Choroid plexus epithelial cell (primary cell): ENCODE data around the gene POLR3E.
A peak's percentile ranks its signal among the peaks of the same experiment; 100 is the strongest.

Experiments used
- DNase-seq: peaks from one replicate; pipeline ENCODE4 v3.0.0-alpha.2; 2010; ENCODE audit warnings: low read depth
- H3K4me3 ChIP-seq: 2 replicates; pipeline ENCODE4 v1.5.1; 2011; ENCODE audit warnings: low read depth, mild to moderate bottlenecking, control low read depth, low read length, moderate library complexity
- TF ChIP-seq, protein P1 (sequence below): conservative IDR thresholded peaks from 2 replicates; pipeline ENCODE4 v1.5.1; 2011; ENCODE audit warnings: low read depth, mild to moderate bottlenecking, control low read depth, inconsistent platforms, low read length, moderate library complexity

Gene POLR3E

DNA sequence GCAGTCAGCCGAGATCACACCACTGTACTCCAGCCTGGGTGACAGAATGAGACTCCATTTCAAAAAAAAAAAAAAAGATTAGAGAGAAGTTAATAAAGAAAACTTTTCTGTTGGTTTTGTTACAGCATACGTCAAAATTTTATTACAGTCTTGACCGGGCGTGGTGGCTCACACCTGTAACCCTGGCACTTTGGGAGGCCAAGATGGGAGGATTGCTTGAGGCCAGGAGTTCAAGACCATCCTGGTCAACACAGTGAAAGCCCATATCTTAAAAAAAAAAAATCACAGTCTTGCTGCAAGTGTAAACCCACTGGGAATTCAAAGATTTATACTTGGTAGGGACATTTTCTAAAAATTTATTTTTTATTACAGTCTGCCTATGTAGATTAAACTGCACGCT, 6.2 kb upstream of the POLR3E start:
- H3K4me3 ChIP-seq = no peak overlapping the region
- DNase-seq = no peak
- TF ChIP-seq, protein P1, sequence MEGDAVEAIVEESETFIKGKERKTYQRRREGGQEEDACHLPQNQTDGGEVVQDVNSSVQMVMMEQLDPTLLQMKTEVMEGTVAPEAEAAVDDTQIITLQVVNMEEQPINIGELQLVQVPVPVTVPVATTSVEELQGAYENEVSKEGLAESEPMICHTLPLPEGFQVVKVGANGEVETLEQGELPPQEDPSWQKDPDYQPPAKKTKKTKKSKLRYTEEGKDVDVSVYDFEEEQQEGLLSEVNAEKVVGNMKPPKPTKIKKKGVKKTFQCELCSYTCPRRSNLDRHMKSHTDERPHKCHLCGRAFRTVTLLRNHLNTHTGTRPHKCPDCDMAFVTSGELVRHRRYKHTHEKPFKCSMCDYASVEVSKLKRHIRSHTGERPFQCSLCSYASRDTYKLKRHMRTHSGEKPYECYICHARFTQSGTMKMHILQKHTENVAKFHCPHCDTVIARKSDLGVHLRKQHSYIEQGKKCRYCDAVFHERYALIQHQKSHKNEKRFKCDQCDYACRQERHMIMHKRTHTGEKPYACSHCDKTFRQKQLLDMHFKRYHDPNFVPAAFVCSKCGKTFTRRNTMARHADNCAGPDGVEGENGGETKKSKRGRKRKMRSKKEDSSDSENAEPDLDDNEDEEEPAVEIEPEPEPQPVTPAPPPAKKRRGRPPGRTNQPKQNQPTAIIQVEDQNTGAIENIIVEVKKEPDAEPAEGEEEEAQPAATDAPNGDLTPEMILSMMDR = no peak

DNA sequence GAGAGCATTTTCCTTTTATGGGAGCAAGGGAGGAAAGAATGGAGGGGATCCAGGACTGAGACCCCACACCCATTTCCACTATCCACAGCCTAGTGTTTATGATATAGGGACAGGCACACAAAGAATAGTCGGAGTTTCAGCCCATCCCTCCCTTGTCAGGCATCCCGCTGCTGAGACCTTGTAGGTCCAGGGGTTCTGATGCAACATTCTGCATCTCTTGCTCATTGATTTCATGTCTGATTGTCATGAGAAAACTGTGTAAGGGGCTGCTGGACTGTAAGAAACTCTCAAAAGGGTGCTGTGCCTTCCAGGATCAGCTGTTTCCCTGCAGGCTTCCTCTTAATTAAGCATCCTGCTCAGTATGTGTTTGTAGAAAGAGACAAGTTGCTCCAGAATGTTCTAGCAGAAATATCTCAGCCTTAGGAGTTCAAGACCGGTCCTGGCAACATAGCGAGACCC, 5.3 kb upstream of the POLR3E start:
- TF ChIP-seq, protein P1 = no peak
- peak; percentile 70 for DNase-seq
- no peak overlapping the region for H3K4me3 ChIP-seq

DNA sequence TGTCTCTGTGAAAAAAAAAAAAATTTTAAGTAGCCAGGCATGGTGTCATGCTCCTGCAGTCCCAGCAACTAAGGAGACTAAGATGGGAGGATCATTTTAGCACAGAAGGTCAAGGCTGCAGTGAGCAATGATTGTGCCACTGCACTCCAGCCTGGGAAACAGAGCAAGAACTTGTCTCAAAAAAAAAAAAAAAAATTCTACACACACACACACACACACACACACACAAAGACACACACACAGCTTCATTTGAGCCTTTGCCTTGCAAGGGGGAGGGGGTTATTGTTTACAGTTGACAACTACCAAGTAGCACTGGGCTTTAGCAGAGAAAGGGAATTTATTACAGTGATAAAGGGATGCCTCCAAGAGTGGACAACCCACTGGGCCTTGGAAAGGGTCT, 4.9 kb upstream of the POLR3E start:
- DNase-seq = no peak
- TF ChIP-seq, protein P1 = no peak
- H3K4me3 ChIP-seq = no peak overlapping the region

DNA sequence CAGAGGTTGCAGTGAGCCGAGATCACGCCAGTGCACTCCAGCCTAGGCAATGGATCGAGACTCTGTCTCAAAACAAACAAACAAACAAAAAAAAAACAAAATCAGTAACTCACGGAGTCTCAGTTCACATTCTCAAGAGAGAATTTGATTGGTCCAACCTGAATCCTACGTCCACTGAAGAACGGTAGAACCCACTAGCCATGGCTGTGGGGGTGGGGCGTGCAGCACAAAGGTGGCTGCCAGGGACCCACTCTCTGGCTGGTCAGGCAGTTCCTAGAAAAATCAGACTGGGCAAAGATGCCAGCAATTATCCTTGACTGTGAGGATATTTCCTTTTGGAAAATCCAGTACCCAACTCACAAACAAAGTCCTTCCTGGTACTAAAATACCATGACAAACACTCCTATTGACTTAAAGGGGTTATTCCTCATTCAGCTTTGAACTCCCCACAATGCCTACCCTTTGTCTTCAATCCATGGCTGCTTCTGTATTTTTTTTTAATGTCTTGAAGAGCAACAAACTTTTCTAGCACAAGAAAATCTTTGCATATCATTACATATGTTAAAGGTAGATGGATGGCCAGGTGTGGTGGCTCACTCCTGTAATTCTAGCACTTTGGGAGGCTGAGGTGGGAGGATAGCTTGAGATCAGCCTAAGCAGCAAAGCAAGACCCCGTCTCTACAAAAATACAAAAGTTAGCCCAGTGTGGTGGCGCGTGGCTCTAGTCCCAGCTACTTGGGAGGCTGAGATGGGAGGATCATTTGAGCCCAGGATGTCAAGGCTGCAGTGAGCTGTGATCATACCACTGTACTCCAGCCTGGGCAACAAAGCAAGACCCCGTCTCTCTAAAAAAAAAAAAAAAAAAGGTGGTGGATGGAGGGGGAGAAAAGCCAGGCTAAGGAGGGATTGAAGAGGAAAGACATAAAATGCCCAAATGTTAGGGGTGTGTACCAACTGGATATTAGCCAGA, 3.8 kb upstream of the POLR3E start:
- no peak overlapping the region for H3K4me3 ChIP-seq
- TF ChIP-seq, protein P1 = no peak
- no peak for DNase-seq

DNA sequence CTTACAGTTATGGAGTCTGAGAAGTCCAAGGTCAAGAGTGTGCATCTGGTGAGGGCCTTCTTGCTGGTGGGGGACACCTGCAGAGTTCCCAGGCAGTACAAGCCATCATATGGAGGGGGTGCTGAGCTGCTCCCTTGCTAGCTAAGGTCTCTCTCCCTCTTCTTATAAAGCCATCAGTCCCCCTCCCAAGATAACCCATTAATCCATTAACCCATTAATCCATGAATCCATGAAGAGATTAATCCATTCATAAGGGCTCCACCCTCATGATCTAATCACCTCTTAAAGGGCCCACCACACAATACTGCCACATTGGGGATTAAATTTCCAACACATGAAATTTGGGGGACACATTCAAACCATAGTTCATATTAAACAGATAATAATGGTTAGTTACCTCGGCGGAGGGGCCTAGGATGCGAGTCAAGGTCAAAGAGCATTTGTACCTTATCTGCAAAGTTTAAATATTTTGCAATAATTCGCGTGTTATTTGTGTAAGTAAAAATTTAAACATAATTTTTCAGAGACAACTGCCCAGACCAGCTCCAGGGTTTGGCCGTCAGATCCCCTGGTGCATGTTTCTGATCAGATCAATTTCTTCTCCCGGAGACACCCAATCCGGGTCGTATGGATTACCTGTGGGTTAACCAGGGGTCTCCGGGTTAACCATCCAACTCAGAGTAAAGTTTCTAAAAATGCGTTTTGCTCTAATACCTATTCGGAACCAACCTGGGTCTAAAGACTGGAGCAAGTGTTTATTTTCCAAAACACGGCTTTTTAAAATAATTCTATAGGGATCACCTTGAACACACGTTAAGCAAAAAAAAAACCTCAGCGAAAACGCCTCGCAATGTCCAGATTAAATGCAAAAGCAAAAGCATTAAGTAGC, 740 bp upstream of the POLR3E start:
- no peak for DNase-seq
- peak overlapping the region; percentile 92 for H3K4me3 ChIP-seq
- TF ChIP-seq, protein P1 = no peak

DNA sequence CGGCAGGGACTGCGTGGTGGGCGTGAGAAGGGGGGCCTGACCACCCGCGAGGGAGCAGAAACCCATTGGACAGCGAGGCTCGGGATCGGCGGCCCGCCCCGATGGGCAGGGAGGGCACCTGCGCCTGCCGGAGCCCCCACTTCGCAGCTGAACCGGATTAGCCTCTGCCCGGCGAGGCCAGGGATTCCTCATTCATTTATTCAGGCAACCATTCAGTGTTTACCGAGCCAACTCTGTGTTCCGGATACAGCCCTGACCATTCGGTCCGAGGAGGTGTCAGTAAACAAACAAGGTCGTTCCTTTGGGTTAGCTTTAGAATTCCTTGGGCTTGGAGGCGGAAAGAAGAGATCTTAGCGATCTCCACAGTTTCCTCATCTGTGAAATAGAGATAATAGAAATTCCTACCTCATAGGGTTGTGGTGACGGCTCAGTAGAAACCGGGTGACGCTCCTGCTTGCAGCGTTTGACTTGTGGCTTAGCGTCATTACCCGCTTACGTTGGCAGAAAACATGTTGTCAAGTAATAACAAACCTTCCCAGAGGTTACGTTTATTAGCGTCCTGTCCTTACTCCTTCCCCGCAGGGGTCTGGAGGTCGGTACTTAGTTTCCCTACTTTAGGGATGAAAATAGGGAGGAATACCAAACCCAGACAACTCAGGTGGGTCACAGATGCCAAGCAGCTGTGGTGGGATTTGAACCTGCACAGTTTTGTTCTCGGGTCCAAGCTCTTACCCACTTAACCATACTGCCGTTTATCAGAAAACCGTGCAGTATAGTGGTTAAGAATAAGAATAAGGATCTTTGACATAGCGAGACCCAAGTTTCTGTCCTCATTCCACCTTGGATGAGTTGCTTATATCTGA, 893 bp downstream of the POLR3E start:
- H3K4me3 ChIP-seq = peak overlapping the region; percentile 92
- TF ChIP-seq, protein P1 = no peak
- DNase-seq = peak; percentile 96
